GM12873 (cell line): ENCODE measurements around the gene LRRC63.

ENCODE experiments used
- TF ChIP-seq, protein P1 (sequence below): IDR thresholded peaks from 2 replicates; pipeline ENCODE4 v1.5.1; 2012; ENCODE audit warnings: low read depth, mild to moderate bottlenecking, moderate library complexity, low read length, control low read depth; ENCODE audit not compliant: insufficient read depth; ENCODE audit errors: missing control alignments

Gene LRRC63

DNA sequence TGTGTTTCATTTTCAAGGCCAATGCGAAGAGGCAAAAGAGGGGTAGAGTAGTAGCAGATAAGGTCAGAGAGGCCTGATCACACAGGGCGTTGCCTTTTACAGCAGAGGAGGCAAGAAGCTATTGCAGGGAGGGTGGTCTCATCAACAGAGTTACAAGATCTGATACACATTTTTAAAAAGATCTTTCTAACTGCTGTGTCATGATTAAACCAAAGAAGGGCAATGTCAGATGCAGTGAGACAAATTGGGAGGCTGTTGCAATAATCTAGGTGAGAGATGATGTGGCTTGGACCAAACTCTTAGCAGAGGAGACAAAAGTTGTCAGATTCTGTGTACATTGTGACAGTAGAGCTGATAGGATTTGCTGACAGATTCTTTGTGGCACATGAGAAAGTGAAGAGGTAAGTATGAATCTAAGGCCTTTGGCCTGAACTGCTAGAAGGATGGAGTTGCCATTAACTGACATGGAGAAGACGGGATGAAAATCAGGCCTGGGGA is 13.0 kb upstream of the LRRC63 start:
- TF ChIP-seq, protein P1, sequence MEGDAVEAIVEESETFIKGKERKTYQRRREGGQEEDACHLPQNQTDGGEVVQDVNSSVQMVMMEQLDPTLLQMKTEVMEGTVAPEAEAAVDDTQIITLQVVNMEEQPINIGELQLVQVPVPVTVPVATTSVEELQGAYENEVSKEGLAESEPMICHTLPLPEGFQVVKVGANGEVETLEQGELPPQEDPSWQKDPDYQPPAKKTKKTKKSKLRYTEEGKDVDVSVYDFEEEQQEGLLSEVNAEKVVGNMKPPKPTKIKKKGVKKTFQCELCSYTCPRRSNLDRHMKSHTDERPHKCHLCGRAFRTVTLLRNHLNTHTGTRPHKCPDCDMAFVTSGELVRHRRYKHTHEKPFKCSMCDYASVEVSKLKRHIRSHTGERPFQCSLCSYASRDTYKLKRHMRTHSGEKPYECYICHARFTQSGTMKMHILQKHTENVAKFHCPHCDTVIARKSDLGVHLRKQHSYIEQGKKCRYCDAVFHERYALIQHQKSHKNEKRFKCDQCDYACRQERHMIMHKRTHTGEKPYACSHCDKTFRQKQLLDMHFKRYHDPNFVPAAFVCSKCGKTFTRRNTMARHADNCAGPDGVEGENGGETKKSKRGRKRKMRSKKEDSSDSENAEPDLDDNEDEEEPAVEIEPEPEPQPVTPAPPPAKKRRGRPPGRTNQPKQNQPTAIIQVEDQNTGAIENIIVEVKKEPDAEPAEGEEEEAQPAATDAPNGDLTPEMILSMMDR: no peak

- TF ChIP-seq, protein P1: no peak
Measured at GRCh38 chr13:46202188-46202795, 9.4 kb upstream of the LRRC63 start.

DNA sequence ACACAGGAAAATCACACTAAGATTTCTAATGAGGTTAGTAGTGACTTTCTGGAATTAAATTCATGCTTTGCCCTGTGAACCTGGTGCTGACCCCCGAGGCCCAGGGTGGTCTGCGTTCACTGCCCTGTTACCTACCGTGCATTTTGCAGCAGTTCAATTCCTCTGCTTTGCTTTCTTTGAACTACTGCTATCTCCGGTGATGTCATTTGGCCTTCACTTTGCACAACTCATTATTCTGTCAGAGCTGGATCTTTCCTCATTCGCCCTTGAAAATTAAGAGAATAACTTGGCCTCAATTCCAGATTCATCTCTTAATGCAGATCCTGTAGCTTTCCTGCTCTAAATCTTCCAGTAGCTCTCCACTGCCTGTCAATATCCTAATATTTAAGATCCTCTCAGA is 8.8 kb upstream of the LRRC63 start:
- TF ChIP-seq, protein P1: no peak

- TF ChIP-seq, protein P1: no peak
Measured at GRCh38 chr13:46206143-46206542, 5.6 kb upstream of the LRRC63 start.

- TF ChIP-seq, protein P1: no peak
Measured at GRCh38 chr13:46207828-46208227, 3.9 kb upstream of the LRRC63 start.

GRCh38 chr13:46210362-46211083 is 1.2 kb upstream of the LRRC63 start:
- TF ChIP-seq, protein P1: no peak

- TF ChIP-seq, protein P1: no peak
Measured at GRCh38 chr13:46211116-46211482, 629 bp upstream of the LRRC63 start.
